ENCODE data around the gene HOXA6.

DNA sequence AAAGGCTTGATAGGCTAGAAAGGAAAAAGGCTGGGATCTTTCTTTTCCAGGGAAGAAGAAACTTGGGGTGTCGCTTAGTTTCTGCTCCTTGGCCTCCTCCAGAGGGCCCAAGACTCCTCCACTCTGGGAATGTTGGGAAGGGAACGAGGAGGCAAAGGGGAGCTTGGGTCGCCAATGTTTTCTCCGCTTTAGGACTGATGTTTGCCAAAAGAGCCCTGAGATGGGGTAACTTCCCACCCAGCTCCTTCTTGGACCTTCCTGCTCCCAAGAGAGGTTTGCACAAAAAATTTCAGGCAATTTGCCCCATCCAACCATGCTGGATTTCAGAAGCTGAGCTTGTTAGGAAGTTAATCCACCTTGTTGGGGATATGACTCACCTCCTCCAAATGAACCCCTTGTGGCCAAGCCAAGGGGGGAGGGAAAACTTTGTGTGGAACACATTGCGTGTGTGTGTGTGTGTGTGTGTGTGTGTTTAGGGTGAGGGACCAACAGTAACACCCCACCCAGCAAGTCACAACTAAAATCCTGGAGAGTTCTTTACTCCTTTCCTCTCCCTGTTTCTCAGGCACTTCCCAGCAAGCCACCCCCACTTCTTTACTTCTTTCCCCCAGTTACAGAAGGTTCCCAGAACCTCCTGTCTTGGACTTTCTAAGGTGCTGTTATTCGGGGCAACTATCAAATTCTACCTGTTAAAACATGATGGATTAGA, 36.4 kb downstream of the HOXA6 start:
- no peak for TF ChIP-seq CTCF (IDR thresholded peaks at IDR 0.05)
- no peak for TF ChIP-seq POLR2A (IDR thresholded peaks at IDR 0.05)
